Caco-2 (cell line): Measurements from ENCODE around the gene LSP1. TPM values are rescaled to one million over a fixed set of nuclear protein-coding genes. Genes with fewer than 3 reads are reported as not detected.

ENCODE experiments used
- BruUV-seq: library from RNA; stranded (reverse); fragments of 400-500 nt; replicated peaks from 2 replicates; lab custom pipeline; 2021; lab: Mats Ljungman, UMichigan
- CTCF ChIA-PET: fragments of 300-600 bp; sonication (Branson Sonifier 250); formaldehyde crosslinking; loops from one replicate; lab custom pipeline; 2022; ENCODE audit warnings: antibody characterized with exemption; lab: Charles Lee
- POLR2A ChIA-PET: fragments of 300-600 bp; sonication (Branson Sonifier 250); formaldehyde crosslinking; loops from one replicate; lab custom pipeline; 2022; ENCODE audit warnings: antibody characterized with exemption; lab: Charles Lee
- DNase-seq, 2 experiments: peaks; one replicate each; pipeline versions ENCODE4 v3.0.0 to v3.0.0-alpha.2; 2020 to 2022
- H3K27me3 ChIP-seq: replicated peaks from 2 replicates; pipeline ENCODE4 v1.6.0; 2011; ENCODE audit warnings: low read length; ENCODE audit not compliant: control insufficient read depth, insufficient read depth
- H3K36me3 ChIP-seq: 2 replicates; pipeline ENCODE4 v1.5.1; 2011; ENCODE audit warnings: low read length; ENCODE audit not compliant: control insufficient read depth, insufficient read depth
- H3K4me1 ChIP-seq: fragments of 250-450 bp; sonication (Bioruptor Pico); 2 replicates; pipeline ENCODE4 v1.5.1; 2020; ENCODE audit warnings: mild to moderate bottlenecking
- H3K4me3 ChIP-seq: 2 replicates; pipeline ENCODE4 v1.5.1; 2011; ENCODE audit warnings: low read depth, mild to moderate bottlenecking, control low read depth, low read length
- H3K9me3 ChIP-seq: fragments of 250-450 bp; sonication (Bioruptor Pico); 2 replicates; pipeline ENCODE4 v1.5.1; 2020; ENCODE audit warnings: mild to moderate bottlenecking, moderate library complexity
- H3K27ac Mint-ChIP-seq: one replicate; pipeline ENCODE4 v1.8.0; 2022; ENCODE audit warnings: mixed read lengths; ENCODE audit not compliant: unreplicated experiment
- H3K27me3 Mint-ChIP-seq: one replicate; pipeline ENCODE4 v1.8.0; 2022; ENCODE audit warnings: mixed read lengths; ENCODE audit not compliant: insufficient read depth, unreplicated experiment
- H3K36me3 Mint-ChIP-seq: one replicate; pipeline ENCODE4 v1.8.0; 2022; ENCODE audit warnings: mild to moderate bottlenecking, mixed read lengths; ENCODE audit not compliant: insufficient read depth, unreplicated experiment
- H3K4me1 Mint-ChIP-seq: one replicate; pipeline ENCODE4 v1.8.0; 2022; ENCODE audit warnings: low read depth, mixed read lengths; ENCODE audit not compliant: unreplicated experiment
- H3K4me3 Mint-ChIP-seq: one replicate; pipeline ENCODE4 v1.8.0; 2022; ENCODE audit warnings: mild to moderate bottlenecking, moderate library complexity, mixed read lengths; ENCODE audit not compliant: unreplicated experiment
- H3K9me3 Mint-ChIP-seq: one replicate; pipeline ENCODE4 v1.8.0; 2022; ENCODE audit warnings: mixed read lengths; ENCODE audit not compliant: unreplicated experiment
- intact Hi-C: fragments of 100-400 bp; cut with micrococcal nuclease; formaldehyde crosslinking; loops from one replicate; pipeline ENCODE4 v1.10.0; 2022; ENCODE audit not compliant: unreplicated experiment
- total RNA-seq: library from RNA; stranded (reverse); gene quantifications from 2 replicates; pipeline ENCODE4 v1.2.3, GENCODE V29; 2022
- TF ChIP-seq, protein P1 (sequence below), 2 experiments: fragments of 200-600 bp in 1 of 2; IDR thresholded peaks; 1 replicate in 1 of 2; 2 replicates in 1 of 2; pipeline versions ENCODE4 v1.5.1 to v1.8.0; 2011 to 2022; ENCODE audit warnings: antibody characterized with exemption in 1 of 2, control low read depth in 1 of 2, inconsistent platforms in 1 of 2, low read depth in 1 of 2, low read length in 1 of 2, mild to moderate bottlenecking in 1 of 2, moderate library complexity in 1 of 2; ENCODE audit not compliant: insufficient read depth in 1 of 2, severe bottlenecking in 1 of 2, unreplicated experiment in 1 of 2

The LSP1 gene
- total RNA-seq, 1 experiment from 2014 or later: not detected

DNA sequence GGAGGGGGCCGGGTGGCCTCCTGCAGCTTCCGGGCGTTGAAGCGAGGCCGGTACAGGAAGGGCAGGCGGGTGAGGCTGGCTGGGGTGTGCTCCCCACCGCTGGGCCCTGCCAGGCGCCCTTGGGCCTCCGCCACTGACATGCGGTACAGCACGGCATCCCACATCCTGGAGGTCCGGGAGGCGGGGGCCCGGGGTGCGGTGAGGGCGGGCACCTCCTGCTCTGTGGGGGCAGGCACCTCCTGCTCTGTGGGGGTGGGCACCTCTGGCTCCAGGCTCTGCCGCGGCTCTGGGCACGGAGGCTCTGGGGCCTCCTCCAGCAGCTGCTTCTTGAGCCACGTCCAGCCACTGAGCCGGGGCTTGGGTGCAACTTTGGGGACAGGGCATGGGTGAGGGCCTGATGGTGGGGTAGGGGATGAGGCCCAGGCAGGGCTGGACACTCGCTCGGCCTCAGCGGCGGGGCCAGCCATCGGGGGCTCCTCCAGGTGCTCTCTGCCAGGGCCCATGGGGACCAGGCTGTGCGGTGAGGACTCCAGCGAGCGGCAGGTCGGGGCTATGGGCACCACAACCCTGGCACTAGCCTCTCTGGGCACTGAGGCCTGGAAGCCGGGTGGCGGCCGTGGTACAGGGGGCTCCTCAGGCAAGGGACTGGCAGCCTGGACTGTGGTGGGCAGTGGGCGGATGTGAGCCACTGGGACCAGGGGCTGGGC is 36.5 kb downstream of the LSP1 start:
- BruUV-seq: no TSS peak
- no peak for DNase-seq

DNA sequence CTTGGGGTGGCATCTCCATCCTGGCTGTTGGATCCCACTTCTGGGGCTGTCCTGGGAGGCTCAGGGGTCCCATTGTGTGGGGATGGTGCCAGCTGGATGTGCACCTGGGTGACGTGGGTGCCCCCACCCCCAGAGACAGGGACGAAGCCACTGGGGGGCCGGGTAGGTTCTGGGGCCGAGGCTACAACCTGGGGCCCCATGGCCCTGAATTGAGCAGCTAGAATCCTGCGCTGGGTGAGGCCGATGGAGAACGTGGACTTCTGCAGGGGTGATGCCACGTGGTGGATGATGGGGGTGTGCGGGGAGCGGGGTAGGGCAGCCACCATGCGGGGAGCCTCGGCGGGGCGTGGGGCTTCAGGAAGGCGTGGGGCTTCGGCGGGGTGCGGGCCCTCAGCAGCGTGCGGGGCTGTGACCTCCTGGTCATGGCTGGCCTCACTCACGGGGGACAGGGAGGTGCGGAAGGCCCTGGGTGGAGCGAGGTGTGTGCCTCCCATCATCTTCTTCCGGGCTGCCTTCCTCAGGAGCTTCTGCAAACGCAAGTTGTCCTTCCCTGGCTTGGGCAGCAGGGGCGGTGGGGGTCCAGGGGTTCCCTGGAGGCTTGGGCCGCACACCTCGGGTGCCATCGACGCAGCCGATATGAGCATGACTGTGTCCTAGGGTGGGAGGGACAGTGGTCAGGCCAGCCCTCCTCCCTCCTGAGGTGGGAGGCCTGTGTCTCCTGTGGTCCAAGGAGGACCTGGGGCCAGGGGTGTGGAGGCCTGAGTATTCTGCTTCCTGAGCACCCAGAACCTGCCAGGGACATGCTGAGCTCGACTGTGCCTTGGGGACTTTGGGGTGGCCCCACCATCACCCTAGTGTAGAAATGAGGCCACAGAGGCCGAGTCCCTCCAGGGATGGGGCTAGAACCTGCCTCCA is 37.3 kb downstream of the LSP1 start:
- no peaks in the 10 kb centered on the region for H3K4me1 ChIP-seq
- TF ChIP-seq, protein P1, sequence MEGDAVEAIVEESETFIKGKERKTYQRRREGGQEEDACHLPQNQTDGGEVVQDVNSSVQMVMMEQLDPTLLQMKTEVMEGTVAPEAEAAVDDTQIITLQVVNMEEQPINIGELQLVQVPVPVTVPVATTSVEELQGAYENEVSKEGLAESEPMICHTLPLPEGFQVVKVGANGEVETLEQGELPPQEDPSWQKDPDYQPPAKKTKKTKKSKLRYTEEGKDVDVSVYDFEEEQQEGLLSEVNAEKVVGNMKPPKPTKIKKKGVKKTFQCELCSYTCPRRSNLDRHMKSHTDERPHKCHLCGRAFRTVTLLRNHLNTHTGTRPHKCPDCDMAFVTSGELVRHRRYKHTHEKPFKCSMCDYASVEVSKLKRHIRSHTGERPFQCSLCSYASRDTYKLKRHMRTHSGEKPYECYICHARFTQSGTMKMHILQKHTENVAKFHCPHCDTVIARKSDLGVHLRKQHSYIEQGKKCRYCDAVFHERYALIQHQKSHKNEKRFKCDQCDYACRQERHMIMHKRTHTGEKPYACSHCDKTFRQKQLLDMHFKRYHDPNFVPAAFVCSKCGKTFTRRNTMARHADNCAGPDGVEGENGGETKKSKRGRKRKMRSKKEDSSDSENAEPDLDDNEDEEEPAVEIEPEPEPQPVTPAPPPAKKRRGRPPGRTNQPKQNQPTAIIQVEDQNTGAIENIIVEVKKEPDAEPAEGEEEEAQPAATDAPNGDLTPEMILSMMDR (IDR thresholded peaks at IDR 0.05; ENCODE audit: insufficient read depth in 1 of 2, low read depth in 1 of 2, low read length in 1 of 2, severe bottlenecking in 1 of 2, unreplicated experiment in 1 of 2): no peak
- H3K27me3 ChIP-seq: no peaks in the 10 kb centered on the region
- CTCF ChIA-PET: interaction anchor here (1.2 kb wide), 1 partner anchor 55 kb away, joined by 3 read pairs; the partner anchor contains the start of gene SYT8
- no peak overlapping the region for H3K4me3 Mint-ChIP-seq
- no TSS peak for BruUV-seq
- H3K36me3 Mint-ChIP-seq: no peaks in the 10 kb centered on the region
- DNase-seq: no peak
- H3K4me1 Mint-ChIP-seq: no peaks in the 10 kb centered on the region
- no peaks in the 10 kb centered on the region for H3K9me3 Mint-ChIP-seq
- POLR2A ChIA-PET: no interaction called here
- H3K27me3 Mint-ChIP-seq: peaks cover 3% of the 10 kb centered on the region
- intact Hi-C loops: no loop called here
- H3K4me3 ChIP-seq: no peak overlapping the region
- no peak overlapping the region for H3K27ac Mint-ChIP-seq
- H3K36me3 ChIP-seq: no peaks in the 10 kb centered on the region
- no peaks in the 10 kb centered on the region for H3K9me3 ChIP-seq

More for the DNA sequence above, 36.5 kb downstream of the LSP1 start:
- H3K9me3 ChIP-seq: no peaks in the 10 kb centered on the region
- no peaks in the 10 kb centered on the region for H3K4me1 ChIP-seq
- H3K4me1 Mint-ChIP-seq: no peaks in the 10 kb centered on the region
- TF ChIP-seq, protein P1 (IDR thresholded peaks at IDR 0.05; ENCODE audit: insufficient read depth in 1 of 2, low read depth in 1 of 2, low read length in 1 of 2, severe bottlenecking in 1 of 2, unreplicated experiment in 1 of 2): no peak
- no peak overlapping the region for H3K27ac Mint-ChIP-seq
- H3K4me3 Mint-ChIP-seq: no peak overlapping the region
- H3K27me3 ChIP-seq: no peaks in the 10 kb centered on the region
- intact Hi-C loops: no loop called here
- no peaks in the 10 kb centered on the region for H3K9me3 Mint-ChIP-seq
- ChIA-PET POLR2A (no interaction called here), CTCF (no interaction called here)
- no peak overlapping the region for H3K4me3 ChIP-seq
- H3K27me3 Mint-ChIP-seq: peaks cover 3% of the 10 kb centered on the region
- H3K36me3 Mint-ChIP-seq: no peaks in the 10 kb centered on the region
- no peaks in the 10 kb centered on the region for H3K36me3 ChIP-seq
